Activated CD4-positive, alpha-beta T cell treated with anti-CD3 and anti-CD28 coated beads, Interleukin-2, amount 50 U/mL, for 24 hours (primary cell): ENCODE data around the gene NBAS.
"Not testable (repeated sequence)": the region's sequence is repeated elsewhere in the genome, so short reads cannot be mapped to it uniquely, and the experiment has no call there.

Source experiments
- DNase-seq, 2 donors: peaks; one replicate each; pipeline ENCODE4 v3.0.0-alpha.2; 2020; ENCODE audit warnings: low read depth in 1 of 2, low spot score in 1 of 2

The NBAS gene

DNA sequence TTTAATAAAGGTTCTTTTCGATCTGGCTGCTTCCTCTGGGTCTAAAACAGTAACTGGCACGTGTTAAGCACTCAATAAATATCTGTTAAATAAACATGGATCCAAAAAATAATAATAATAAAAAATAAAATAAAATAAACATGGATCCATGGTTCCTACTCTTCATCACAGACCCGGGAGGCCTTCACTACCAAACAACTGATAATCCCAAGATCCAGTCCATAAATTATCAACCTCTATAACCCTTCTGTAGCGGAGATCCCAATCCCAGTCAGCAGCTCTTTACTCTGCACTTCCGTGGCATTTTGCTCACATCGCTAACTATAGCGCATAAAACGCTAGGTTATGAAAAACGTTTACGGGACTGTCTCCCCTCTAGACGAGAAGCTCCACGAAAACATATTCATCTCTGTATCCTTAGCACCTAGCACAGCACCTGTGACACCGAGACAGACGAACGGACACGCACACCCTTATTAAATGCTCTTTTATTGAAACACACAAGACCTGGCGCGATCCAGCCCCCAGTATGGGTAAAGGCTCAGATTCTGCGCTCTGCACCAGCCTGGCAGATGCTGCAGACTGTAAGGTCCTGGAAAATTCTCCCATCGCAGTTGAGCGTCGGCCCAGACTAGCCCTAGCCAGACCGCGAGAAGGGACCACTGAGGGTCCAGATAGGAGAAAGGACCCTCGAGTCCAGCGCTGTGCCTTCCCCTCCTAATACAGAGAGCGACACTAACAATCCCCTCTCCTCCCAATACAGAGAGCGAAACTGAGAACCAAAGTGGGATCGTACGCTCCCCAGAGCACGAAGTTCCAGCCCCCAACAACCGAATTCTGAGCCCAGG is 770 bp downstream of the NBAS start:
- no peak for DNase-seq

DNA sequence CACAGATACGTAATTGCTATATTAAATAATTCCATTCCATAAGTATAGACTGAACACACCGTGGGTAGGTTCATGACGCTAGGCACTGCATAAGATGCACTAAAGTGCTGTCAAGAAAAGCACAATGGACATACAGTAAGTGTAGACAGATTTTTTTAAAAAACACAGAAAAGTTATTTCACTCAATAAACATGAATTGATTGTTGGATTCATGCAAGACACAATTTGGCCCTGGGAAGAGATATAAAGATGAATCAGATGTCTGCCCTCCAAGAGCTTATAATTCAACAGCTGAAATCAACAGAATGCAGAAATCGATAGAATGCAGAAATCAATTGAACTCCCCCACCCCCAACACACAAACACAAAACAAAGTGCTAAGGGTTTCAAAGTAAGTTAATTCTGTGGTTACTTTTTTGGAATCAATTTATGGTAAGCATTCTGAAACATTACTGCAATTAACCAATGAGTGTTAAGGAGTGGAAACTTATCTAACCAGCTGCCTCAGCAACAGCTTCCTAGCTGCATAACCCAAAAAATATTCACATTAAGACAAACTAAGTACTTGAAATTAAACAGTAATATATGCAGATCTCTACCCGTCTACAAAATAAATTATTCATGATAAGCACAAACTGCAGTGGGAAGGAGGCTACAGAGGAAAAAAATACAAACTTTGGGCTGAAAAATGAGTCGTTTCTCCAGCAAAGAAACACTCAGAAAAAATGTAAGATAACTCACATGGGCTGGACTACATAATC is 1.6 kb downstream of the NBAS start:
- DNase-seq = no peak

DNA sequence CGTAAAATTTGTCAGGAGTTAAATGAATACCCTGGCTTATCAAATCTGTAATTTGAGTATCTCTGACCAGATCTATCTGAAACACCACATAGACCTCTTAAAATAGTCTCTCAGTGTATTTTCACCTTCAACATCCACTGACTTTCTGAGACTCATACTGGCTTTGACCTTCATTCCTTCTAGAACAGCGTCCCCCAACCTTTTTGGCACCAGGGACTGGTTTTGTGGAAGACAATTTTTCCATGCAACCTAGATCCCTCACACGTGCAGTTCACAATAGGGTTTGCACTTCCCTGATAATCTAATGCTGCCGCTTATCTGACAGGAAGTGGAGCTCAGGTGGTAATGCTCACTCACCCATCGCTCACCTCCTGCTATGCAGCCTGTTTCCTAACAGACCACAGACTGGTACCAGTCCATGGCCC is 3.2 kb downstream of the NBAS start:
- DNase-seq = no peak

GRCh38 chr2:15556311-15556930 is 4.7 kb downstream of the NBAS start:
- no peak for DNase-seq

DNA sequence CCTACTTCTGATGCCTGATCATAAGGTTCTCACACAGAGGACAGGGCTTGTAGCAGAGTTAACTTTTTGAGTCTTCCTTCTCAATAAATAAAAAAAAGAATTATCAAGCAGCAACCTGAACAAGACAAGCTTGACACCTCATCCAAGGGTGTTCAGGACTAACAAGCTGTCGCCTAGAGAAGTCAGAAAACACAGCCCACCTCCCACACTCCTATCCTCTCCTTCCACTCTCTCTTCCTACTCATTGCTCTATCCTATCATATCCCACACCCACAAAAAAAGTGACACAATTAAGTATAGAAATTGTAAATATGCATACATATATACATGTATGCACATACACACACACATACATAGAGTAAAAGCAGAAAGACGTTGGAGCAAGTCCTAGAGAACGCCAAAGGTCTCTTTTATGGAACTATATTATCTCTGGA is 5.4 kb downstream of the NBAS start:
- DNase-seq = no peak

- no peak for DNase-seq
Measured at GRCh38 chr2:15554525-15555218, 6.5 kb downstream of the NBAS start.

- no peak for DNase-seq
Measured at GRCh38 chr2:15553951-15554350, 7.2 kb downstream of the NBAS start.

GRCh38 chr2:15553519-15553918 is 7.6 kb downstream of the NBAS start:
- no peak for DNase-seq

GRCh38 chr2:15548974-15549373 is 12.2 kb downstream of the NBAS start:
- no peak for DNase-seq

DNA sequence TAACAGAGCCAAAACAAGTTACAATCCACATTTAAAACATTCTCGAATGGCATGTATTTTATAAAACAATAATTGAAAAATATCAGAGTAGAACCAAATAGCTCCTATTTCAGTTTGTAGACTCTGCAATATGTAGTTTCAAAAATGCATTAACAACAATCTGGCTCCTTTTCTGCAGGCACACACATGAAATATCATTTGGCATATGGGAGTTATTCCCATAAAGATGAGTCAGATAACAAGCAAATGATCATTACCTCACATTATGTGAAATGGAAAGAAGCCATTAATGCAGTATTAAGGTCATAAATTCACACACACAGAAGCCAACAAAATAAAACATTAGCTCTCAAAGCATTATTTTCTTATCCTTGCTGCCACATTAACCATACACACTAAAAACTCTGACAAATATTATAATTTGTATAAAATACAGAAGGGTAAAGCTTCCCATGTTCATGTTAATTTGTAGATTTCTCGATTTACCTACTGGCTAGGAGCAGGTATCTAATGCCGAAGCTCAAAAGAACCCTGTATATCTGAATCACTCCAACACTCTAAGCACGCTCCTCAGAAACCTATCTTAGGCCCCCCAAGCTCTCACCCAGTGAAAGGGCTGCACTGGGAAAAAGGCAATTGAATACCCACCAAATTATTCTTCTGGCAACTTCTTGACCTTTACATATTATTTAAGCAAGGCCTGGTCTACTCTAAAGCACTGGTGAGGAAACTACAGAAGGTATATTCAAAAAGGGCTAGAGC is 13.8 kb downstream of the NBAS start:
- no peak for DNase-seq

- no peak for DNase-seq
Measured at GRCh38 chr2:15546297-15547098, 14.6 kb downstream of the NBAS start.

DNA sequence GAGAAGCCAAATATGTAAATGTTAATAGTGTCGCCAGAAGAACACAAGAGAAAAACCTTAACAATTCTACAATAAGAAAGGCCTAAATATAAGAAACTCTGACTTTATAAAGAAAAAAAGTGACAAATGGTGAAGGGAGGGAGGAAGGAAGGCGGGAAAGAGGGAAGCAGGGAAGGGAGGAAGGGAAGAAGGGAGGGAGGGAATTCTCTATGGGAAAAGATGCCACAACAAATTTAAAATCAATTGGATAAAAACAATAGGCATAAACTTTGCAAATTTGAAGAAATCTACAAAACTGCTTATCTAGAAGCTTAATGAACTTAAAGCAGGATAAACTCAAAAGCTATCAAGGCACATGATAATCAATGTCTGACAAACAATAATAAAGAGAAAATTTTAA is 16.9 kb downstream of the NBAS start:
- DNase-seq = no peak

GRCh38 chr2:15543541-15543940 is 17.6 kb downstream of the NBAS start:
- DNase-seq = no peak

DNA sequence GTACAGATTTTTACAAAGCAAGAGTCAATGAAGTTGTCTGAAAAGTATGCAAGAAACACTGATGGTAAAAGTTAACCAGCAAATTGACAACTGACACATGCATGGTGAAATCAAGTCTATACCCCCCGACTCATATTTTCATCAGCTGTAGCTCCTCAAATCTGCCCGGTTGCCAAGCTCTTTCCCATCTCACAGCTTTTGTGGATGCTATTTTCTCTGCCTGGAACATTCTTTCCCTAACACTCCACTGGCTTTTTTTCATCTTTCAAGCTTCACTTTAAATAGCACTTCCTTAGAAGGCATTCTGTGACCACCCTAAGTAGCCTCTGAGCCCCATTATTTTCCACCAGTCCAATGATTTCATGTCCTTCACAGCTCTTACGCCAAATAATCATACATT is 18.1 kb downstream of the NBAS start:
- DNase-seq = no peak

- DNase-seq = not testable (repeated sequence)
Measured at GRCh38 chr2:15542269-15542668, 18.9 kb downstream of the NBAS start.

DNA sequence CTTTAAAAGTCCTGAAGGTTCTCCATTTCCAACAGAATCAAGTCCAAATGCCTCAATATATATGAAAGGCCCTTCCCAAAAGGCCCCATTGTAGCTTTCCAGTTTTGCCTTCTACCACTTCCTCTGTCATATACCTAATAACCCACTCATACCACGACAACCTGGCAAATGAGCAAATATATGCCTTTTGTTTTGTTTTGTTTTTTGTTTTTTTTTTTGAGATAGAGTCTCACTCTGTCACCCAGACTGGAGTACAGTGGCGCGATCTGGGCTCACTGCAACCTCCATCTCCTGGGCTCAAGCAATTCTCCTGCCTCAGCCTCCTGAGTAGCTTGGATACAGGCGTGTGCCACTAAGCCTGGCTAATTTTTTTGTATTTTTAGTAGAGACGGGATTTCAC is 20.6 kb downstream of the NBAS start:
- not testable (repeated sequence) for DNase-seq

GRCh38 chr2:15539999-15540398 is 21.1 kb downstream of the NBAS start:
- DNase-seq = no peak

DNA sequence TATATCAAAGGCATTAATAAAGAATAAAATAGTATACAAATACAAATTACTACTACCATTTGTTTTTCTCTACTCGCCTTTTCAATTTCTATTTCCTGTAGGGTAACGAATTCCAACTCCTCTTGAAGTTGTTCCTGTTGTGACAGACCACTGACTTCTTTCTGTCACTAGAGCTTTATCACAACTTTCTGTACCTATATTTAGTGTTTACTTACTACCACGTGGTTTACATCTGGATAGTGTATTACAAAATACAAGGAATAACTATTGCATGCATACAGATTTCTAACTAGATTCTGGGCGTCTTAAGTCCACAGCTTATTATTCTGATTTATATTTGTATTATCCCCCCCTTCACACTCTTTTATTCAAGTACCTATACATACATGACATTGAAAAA is 22.3 kb downstream of the NBAS start:
- no peak for DNase-seq

- no peak for DNase-seq
Measured at GRCh38 chr2:15533860-15534480, 27.2 kb downstream of the NBAS start.
